NAMALWA (cell line): ENCODE results near the gene CSPG4.
"Not testable (repeated sequence)": the region's sequence is repeated elsewhere in the genome, so short reads cannot be mapped to it uniquely, and the experiment has no call there.

Source experiments
- DNase-seq: peaks from one replicate; pipeline ENCODE4 v3.0.0-alpha.2; 2015; ENCODE audit warnings: low spot score

Gene CSPG4

DNA sequence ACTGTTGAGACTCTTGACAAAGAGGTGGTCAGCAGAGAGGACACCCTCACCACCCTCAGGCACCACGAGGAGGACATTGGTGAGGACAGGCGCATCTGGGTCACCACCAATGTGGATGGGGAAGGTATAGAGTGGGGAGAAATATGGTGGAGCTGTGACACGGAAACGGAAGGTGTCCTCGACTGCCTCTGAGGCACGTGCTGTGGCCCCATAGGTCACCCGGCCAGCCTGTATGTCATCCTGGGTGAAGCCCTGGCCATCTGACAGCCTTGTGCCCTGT lies 24.4 kb downstream of the CSPG4 start:
- DNase-seq, result no peak

DNA sequence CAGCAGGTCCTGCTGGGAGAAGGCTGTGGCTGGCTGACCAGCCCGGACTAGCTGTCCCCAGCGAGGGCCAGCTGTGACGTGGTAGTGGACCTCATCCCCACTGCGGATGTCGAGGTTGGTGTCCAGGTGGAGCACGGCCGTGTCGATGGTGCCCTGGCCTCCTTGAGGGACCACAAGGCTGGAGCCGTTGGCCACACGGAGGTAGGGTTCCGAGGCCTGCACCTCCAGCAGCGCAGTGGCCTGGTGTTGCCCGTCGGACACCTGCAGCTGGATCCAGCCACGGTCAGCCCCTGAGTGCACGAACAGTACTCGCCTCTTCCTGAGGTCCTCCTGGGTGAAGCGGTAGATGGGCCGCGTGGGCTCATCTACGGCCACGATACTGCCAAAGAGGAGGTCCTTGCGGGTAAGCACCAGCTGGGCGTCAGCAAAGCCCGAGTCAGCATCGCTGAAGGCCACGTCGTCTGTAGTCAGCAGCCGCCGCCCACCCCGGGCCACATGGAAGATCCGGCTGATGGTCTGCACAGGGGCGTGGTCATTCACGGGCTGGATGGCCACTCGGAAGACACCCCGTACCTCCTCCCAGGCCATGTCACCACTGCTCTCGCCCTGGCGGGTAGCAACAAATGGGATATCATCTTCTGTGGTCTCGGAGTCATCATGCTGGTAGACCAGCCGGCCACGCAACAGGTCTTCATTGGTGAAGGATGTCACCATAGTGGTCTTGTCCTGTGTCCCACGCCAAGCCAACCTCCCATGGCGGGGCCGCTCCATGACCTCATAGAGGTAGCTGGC lies 25.0 kb downstream of the CSPG4 start:
- no peak for DNase-seq

- DNase-seq, result peak; percentile 87
Observed at GRCh38 chr15:75686212-75686642, 26.4 kb downstream of the CSPG4 start.

DNA sequence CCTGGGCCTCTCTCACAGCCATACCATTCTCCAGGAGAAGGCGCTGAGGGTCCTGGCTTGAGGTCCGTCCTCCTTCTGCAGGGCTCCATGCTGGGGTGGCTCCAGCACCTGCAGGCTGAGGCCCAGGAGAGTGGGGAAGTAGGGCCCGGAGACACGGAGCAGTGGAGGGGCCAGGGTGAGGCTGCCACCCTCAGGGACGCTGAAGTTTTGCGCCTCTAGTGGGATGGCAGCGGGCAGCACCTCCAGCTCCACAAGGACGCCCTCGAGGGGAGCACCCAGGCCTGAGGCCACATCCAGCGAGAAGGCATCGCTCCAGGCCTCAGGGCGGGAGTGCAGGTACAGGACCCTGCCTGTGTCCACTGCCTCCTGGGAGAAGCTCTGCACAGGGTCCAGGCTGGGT lies 27.5 kb downstream of the CSPG4 start:
- no peak for DNase-seq

- DNase-seq, result no peak
Observed at GRCh38 chr15:75684648-75685047, 28.0 kb downstream of the CSPG4 start.

- peak; percentile 89 for DNase-seq
Observed at GRCh38 chr15:75683646-75684312, 28.9 kb downstream of the CSPG4 start.

GRCh38 chr15:75682181-75683135 lies 30.2 kb downstream of the CSPG4 start:
- no peak for DNase-seq

DNA sequence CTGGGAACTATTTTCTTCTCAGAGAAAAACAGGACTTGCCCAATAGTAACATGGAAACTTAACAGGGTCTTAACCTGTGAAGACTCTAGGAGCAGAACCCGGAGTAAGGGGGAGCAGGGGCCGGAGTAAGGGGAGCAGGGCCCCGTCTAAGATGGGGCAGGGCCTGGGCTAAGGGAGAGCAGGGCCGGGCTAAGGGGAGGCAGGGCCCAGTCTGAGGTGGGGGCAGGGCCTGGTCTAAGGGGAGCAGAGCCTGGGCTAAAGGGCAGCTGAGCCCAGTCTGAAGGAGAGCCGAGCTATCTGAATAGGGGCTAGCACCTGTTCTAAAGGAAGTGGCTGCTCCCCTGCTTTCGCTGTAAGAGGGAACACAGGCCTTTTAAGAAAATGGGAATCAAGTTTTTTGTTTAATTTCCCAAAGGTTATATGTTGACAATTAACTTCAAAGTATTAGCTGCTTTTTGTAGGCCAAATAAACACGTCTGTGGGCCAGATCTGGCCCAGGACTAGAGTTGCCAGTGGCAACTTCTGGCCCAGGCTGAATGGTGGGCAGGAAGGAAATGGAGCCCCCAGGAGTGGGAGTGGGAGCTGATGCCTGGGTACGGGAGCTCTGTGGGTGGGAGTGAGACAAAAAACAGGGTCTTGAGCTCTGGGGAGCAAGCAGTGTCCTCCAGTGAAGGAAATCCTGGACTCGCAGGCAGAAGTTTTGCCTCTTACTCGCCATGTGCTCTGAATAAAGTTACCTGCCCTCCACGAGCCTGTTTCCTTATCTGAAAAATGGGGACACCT lies 32.5 kb downstream of the CSPG4 start:
- DNase-seq, result no peak

- not testable (repeated sequence) for DNase-seq
Observed at GRCh38 chr15:75678324-75678690, 34.3 kb downstream of the CSPG4 start.

- DNase-seq, result no peak
Observed at GRCh38 chr15:75677465-75678323, 35.0 kb downstream of the CSPG4 start.

DNA sequence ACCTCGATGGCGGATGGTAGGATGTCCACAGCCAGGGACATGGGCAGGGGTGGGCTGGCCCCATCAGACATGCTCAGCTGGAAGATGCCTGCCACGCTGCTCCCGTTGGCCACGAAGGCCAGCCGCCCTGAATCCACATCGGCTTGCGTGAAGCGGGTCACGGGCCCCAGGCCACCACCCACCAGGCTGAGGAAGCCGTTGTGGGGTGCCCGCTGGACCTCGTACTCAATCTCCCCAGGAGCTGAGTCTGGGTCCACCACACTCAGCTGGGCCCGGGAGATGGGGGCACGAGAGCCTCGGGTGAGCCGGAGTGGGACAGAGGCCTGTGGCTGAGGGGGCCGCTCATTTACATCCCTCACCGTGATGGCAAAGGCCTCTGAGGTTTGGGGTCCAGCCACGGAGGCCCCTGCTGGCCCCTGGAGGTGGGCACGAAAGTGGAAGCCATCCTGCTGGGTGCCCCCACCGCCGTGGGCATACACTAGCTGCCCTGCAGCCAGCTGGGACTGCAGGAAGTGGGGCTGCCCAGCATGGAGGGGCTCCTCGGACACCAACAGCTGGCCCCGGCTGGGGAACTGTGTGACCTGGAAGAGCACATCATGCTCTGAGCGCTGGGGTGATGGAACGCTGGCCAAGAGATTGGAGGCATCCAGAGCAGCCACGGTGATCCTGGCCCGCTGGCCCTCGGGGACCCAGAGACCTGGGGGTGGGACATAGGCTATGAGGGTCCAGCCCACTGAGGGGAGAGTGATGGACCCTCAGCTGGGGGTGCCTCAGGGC lies 35.8 kb downstream of the CSPG4 start:
- no peak for DNase-seq

DNA sequence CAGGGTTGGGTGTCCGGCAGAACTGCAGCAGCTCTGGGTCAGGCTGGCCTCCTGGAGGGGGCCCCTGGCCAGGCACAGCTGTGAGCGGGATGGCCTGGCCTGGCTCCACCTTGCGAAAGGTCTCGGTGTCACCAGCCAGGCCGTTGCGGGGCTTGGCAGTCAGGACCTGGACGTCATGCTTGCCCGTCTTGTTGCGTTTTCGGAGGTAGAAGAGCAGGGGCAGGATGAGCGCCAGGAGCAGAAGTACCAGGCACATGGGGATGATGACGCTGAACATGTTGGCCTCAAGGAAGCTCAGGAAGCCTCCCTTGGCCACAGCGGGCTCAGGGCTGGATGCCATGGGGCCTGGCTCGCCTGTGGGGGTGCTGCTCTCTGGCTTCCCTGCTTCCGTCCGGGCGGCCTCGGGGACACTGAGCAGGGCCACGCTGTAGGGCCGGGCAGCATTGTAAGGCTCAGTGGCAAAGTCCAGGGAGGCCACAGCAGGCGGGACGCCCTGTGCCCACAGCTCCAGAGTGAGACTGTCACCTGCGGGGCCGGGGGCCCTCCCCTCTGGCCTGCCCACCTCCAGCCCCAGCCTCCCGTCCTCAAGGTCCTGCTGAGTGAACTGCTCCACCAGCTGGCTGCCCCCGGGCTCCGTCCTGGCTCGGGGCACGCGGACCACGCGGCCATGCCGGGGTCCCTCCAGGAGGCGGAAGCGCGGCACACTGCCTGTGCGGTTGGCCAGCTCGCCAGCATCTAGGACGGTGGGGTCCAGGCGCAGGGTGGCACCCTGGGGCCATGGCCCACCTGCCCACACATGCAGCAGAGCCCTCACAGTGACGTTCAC lies 36.9 kb downstream of the CSPG4 start:
- DNase-seq, result no peak

DNA sequence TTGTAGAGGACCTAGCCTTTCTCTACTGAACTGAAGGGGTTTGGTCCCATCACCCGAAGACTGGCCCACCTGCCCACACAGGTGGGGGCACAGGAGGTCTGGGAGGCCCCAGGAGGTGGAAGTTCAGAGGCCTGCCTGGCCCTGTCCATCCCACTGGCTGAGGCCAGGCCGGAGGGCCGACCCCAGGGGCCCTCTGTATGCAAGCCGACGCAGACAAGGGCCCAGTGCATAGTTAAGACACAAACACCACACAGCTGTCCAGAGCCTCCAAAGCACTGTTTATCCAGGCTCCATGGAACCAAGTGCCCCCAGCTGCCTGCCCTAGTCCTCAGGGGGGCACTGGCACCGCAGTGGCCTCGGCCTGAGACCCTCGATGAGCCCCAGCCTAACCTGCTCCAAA lies 38.3 kb downstream of the CSPG4 start:
- no peak for DNase-seq

GRCh38 chr15:75673426-75674235 lies 39.0 kb downstream of the CSPG4 start:
- no peak for DNase-seq

GRCh38 chr15:75672646-75673425 lies 39.8 kb downstream of the CSPG4 start:
- DNase-seq, result no peak

DNA sequence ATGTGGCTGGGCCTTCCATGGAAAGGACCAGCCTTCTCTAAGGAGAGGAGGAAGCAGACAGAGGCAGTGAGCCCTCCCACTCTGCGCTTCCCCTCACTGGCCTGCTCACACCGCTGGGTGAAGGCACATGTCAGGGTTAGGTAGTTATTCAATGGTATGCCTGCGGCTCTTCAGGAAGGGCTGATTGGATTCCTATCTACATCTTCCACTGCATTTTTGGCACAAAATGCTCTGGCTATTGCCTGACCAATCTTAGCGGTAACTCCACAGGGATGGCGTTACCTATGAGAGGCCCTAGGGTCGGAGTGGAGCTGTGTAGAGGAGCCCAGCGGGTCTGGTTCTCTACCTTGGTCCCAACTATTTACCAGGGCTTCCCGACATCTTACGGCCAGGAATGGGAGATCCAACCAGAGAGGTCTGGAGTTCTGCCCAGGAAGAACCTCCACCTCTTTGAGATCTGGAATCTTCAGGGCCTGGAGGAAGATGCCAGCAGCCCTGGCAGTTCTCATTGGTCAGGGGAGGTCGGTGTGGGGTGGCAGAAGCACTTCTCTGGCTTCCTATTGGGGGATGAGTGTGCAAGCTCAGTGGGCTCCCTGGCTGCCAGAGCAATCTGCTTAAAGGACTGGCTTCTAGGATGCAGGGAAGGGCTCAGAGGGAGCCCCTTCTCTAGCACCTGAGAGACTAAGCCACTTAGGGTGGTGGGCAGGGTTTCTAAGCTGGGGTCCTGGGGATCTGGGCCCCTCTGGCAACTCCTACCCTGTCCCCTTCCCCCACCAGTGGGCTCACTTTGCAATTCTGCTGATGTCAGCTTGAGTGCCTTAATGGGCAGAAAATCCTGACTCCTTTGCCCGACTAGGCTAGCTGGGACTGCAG lies 40.7 kb downstream of the CSPG4 start:
- DNase-seq, result no peak

GRCh38 chr15:75669879-75670212 lies 42.8 kb downstream of the CSPG4 start:
- no peak for DNase-seq
